Amygdala (tissue), 56 donors: ENCODE results near the gene CASS4.

Experiments
- DNase-seq, 56 donors: peaks; one replicate each; lab custom pipeline; 2025; lab: John Stamatoyannopoulos, UW

The CASS4 gene

GRCh38 chr20:56422076-56422823, 10.2 kb downstream of the CASS4 start:
- DNase-seq = no peak

DNA sequence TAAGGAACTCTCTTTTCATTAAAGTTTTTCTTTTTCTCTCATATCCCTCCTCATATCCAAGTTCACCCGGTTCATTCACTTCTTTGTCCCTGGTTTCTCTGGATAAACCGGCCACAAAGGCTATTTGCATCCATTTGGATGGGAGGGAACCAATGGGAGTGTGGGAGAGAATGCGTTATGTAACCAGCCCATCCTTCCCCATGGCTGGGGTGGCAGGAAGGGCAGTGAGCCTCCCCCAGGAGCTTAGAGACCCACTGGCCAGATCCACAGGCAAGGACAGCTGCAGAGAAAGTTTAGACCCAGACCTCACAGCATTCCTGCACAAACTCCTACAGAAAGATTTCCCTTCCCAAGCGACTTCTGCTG, 10.7 kb downstream of the CASS4 start:
- no peak for DNase-seq

DNA sequence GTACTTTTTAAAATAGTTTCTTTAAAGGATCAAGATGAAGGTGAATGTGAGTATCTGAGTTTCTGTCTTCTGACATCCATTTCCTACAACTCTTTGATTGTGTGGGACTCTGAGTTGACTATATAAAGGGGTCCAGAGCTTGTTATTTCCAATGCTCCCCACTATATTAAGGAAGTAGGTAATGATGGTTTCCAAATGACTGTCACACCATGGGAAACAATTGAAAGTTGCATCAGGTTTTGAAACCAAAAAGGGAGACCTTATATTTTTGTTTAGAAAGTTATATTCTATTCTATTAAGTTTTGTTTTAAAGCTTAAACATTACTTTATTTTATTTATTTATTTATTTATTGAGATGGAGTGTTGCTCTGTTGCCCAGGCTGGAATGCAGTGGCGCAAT, 11.2 kb downstream of the CASS4 start:
- no peak for DNase-seq

GRCh38 chr20:56423886-56424285, 11.8 kb downstream of the CASS4 start:
- no peak for DNase-seq

DNA sequence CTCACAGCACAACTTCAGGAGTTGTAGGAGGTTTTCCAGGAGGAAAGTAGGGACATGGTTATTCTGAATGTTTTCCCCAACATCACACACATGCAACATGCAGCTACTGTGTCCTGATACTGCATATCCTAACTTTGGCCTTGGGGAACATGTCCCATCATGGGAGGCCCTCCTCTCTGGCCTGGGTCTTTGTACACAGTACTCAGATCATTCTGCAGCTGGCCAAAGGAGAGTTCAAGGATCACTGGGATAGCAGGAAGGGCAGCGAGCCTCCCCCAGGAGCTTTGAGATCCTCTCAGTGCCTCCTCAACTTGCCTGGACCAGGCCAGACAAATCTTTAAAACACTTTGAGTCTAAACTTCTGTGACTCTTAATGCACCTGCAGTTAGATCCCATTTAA, 12.9 kb downstream of the CASS4 start:
- no peak for DNase-seq

GRCh38 chr20:56426026-56426425, 14.0 kb downstream of the CASS4 start:
- no peak for DNase-seq

DNA sequence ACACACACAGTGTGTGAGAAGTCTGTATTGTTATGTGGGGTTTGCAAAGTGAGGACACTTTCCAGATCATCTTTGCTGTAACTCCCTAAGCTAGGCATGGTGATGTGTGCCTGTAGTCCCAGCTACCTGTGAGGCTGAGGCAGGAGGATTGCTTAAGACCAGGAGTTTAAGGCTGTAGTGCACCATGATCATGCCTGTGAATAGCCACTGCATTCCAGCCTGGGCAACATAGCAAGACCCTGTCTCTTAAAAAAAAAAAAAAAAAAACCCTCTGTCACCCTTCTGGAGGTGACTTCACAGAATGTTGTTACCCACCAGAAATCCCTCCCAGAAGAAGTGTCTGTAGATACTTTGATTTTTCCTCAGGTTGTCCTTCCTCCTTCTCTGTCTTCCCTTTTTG, 14.9 kb downstream of the CASS4 start:
- DNase-seq = no peak

DNA sequence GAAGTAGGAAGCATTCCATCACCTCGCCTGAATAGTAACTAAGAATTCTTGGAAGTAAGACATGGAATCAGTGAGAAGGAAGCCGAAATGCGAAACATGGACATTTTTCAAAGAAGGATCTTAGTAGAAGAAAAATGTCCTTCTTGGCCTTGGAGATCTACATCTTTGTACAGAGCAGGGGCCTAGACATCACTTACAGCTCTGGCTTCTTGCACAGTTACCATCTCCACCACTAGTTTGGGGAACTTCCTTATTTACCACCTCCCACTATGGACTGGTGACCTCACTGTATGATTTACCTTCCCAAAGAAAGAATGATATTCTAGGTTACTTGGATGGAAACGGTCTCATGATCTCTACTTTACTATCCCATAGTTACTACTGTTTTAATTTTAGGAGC, 15.7 kb downstream of the CASS4 start:
- no peak for DNase-seq

- no peak for DNase-seq
These were observed 16.4 kb downstream of the CASS4 start for GRCh38 chr20:56428410-56428809.

GRCh38 chr20:56428881-56429280, 16.8 kb downstream of the CASS4 start:
- DNase-seq = no peak

DNA sequence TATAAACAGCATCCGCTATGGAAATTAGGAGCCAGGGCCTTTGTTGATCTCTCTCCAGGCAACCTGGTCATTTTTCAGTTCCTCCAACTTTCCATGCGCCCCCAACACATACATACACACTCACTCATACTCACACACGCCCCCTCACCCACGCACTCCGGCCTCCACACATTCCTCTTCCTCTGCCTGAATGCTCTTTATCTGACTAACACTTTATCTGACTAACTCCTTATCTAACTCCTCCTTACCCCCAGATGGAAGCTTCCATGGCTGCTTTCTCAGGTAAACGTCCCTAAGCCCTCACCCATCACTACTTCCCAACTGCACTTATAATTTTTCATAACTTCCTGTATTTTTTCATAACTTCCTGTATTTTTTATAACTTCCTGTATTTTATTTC, 17.4 kb downstream of the CASS4 start:
- DNase-seq = no peak

DNA sequence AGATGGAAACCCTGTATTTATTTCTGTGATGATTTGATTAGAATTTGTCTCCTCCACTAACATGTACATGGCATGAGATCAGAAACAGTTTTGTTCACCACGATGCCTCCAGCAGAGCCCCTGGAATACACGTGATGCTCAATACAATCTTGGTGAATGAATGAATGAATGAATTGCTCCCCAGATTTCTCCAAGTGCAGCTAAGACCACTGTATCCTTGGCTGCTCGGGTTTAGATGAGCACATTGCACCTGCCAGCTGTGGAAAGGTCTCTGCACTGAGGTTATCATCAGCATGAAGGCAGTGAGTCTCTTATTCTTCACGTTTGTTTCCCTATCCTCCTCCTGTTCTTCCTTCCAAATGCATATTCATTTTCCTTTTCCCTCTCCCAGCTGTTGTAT, 17.9 kb downstream of the CASS4 start:
- DNase-seq = no peak

DNA sequence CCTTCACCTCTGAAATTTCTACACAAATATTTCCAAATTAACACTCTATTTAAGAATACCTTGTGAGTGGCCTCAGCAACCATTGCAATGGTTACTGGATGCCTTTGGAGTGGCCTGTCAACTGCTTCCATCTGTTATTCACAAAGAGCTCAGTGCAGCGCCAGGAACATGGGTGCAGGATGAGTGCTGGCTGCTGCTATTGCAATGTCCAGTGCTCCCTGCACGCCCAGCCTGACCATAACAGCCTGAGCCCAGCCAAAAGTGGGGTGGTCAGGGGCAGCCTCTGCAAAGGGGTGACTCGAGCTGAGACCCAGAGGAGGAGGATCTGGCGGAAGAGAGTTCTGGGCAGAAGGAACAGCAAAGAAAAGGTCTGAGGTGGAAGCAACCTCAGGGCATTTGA, 18.4 kb downstream of the CASS4 start:
- no peak for DNase-seq

DNA sequence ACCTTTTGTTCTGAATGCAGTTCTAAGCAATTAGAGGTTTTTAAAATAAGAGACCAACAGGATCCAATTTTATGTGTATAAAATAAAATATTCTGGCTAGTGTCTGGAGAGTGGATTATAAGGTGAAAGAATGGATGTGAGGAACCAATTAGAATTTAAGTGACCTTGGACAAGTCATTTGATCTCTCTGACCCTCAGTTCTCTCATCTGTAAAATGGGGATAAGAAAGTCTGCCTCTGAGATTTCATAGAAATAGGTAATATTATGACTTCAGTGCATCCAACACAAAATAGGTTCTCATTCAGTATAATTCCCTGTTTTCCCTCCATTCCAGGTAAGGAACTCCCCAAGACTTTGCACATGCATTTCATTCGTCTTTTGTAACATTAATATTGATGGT, 18.9 kb downstream of the CASS4 start:
- no peak for DNase-seq

- DNase-seq = no peak
These were observed 19.4 kb downstream of the CASS4 start for GRCh38 chr20:56431471-56431870.

- DNase-seq = no peak
These were observed 21.3 kb downstream of the CASS4 start for GRCh38 chr20:56433221-56433879.

DNA sequence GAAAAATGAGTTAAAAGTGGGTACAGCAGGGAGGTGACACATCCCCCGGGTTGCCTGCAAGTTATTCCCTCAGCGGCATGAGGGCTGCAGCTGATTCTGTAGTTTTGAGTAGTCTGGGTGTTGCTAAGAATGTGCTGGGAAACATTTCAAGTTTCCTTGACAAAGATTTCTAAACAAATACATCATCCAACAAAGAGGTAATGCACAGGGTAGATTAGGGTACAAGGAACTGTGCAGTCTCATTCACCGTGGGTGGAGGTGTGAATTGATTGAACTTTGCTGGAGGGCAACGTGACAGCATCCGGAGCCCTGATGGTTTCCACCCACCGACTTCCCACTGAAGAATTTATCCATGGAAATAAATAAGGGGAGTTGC, 21.8 kb downstream of the CASS4 start:
- peak in 5 of 56 donors; percentile 10 to 44 (median 27) for DNase-seq

- DNase-seq = no peak
These were observed 25.3 kb downstream of the CASS4 start for GRCh38 chr20:56437196-56437960.

DNA sequence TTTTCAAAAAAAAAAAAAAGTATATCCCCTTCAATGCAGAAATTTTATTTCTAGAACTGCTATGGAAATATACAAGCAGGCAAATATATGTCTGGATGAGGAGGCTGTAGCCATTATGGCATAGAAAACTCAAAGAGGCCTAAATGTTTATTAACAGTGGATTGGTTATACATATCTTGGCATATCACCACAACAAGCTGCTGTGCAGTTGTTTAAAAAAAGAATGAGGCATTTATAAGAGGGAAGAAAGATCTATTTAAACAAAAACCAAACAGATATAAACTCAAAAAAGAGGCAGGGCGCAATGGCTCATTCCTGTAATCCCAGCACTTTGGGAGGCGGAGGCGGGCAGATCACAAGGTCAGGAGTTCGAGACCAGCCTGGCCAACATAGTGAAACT, 26.2 kb downstream of the CASS4 start:
- DNase-seq = no peak

DNA sequence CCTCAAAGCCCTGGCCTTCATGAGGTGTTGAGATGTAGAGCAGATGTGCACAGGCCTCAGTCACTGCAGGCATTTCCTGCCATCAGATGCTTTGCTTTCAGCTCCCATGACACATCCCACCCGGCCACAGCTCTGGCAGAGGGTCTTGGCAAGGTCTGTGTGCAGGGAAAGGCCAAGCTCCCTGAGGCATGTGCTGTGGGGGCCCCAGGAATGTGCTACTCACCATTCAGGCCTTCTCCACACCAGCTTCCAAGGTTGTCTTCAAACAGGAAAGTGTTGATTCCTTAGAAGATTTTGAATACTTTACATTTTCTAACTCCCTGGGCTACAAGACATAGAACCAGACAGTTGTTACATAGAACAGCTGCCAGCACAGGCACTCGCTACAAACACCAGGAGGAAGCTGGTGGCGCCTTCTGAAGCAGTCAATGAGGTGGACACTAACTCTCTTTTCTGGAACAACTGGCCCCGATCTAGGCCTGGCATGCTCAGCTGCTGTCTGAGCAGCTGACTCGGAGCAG, 27.8 kb downstream of the CASS4 start:
- peak in 1 of 56 donors; percentile 3 for DNase-seq

GRCh38 chr20:56440346-56441007, 28.4 kb downstream of the CASS4 start:
- no peak for DNase-seq
